SK-N-MC (cell line): ENCODE results near the gene CYFIP1.

ENCODE experiments used
- DNase-seq: peaks from one replicate; pipeline ENCODE4 v3.0.0-alpha.2; 2011; ENCODE audit warnings: low read depth, low spot score
- H3K27ac ChIP-seq: fragments of 200-600 bp; sonication (generic); 2 replicates; pipeline ENCODE4 v1.5.1; 2016; ENCODE audit warnings: mixed run types
- H3K36me3 ChIP-seq: fragments of 200-600 bp; sonication (generic); 2 replicates; pipeline ENCODE4 v1.6.1; 2017; ENCODE audit warnings: antibody characterized with exemption, low read length, mixed read lengths; ENCODE audit not compliant: insufficient read depth
- H3K4me3 ChIP-seq: fragments of 200-600 bp; sonication (generic); 2 replicates; pipeline ENCODE4 v1.5.1; 2016
- H3K9ac ChIP-seq: fragments of 200-600 bp; sonication (generic); 2 replicates; pipeline ENCODE4 v1.8.0; 2017; ENCODE audit warnings: mixed run types, mixed read lengths; ENCODE audit not compliant: insufficient read length
- H3K9me3 ChIP-seq: fragments of 200-600 bp; sonication (generic); 2 replicates; pipeline ENCODE4 v1.6.1; 2017; ENCODE audit warnings: low read depth, mild to moderate bottlenecking, antibody characterized with exemption, low read length, moderate library complexity, mixed read lengths
- EZH2 ChIP-seq: fragments of 200-600 bp; sonication (generic); IDR thresholded peaks from one replicate; pipeline ENCODE4 v1.6.1; 2017; ENCODE audit warnings: antibody characterized with exemption
- FOXP2 ChIP-seq: optimal IDR thresholded peaks from 2 replicates; pipeline ENCODE3; 2011; ENCODE audit warnings: mild to moderate bottlenecking, moderate library complexity; ENCODE audit not compliant: insufficient read depth; ENCODE audit errors: extremely low read length, control extremely low read depth
- POLR2AphosphoS5 ChIP-seq: IDR thresholded peaks from 2 replicates; pipeline ENCODE4 v1.6.1; 2012; ENCODE audit warnings: mild to moderate bottlenecking, low read depth, low read length, borderline replicate concordance

Gene CYFIP1

DNA sequence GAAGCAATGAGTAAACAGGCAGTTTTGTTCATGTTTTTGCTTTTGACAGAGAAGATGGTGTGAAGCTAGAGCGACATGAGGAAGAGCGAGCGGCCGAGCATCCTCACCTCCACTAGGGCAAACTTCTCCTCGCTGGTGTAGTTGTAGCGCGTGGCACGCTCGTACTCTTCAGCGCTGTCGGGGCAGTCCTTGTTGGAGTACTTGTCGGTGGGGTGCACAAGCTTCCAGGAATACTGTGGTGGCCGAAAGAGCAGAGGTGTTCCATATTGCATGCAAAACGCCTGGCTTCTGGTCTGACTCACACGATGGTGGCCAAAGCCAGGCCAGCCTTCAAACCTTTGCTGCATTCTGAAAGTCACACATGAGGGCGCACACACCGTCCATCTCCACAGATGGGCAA is 54.3 kb downstream of the CYFIP1 start:
- no peak overlapping the region for H3K27ac ChIP-seq
- H3K36me3 ChIP-seq, result no peaks in the 10 kb centered on the region; the same call in 1 of the 2 replicates
- H3K9ac ChIP-seq, result no peak overlapping the region
- no peak overlapping the region for H3K4me3 ChIP-seq
- no peaks in the 10 kb centered on the region for H3K9me3 ChIP-seq
- TF ChIP-seq FOXP2 (no peak), POLR2AphosphoS5 (no peak), EZH2 (no peak)
- no peak for DNase-seq

DNA sequence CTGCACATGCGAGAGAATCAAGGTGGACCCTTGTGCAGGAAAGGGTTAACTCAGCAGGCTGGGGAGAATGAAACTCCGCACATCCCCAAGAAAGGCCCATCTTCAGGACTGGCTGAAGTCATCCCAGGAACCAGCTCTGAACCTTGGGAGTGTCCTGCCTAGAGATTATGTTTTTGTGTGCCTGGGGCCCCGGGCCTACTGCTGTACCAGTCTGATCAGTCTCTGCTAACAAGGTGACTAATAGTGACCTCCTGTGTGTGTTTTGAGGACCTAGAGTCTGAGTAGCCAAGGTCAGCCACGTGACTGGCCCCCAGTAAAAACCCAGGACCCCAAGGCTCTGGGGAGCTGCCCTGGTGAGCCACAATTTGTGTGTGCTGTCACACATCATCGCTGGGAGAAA is 58.2 kb downstream of the CYFIP1 start:
- no peak overlapping the region for H3K27ac ChIP-seq
- TF ChIP-seq FOXP2 (no peak), EZH2 (no peak), POLR2AphosphoS5 (no peak)

DNA sequence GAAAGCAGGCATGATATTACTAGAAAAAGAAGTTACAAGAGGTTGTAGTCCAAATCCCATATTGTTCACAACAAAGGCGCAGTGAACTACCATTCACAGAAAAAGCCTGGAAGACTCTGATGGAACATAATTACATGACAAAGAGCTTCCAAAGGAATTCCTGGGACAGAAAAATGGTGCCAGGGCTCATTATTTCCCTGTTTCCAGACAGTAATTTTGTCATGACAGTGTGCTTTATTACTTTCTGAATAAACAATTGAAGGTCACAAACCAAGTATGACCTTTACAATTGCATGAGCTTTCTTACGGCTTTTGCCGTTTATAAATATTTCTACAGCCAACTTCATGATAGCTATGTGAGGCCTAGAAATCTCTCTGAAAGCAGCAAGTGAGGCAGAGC is 61.0 kb downstream of the CYFIP1 start:
- TF ChIP-seq POLR2AphosphoS5 (no peak), EZH2 (no peak), FOXP2 (no peak)
- no peak for DNase-seq
- H3K4me3 ChIP-seq, result no peak overlapping the region
- H3K9me3 ChIP-seq, result no peaks in the 10 kb centered on the region
- H3K27ac ChIP-seq, result no peak overlapping the region
- no peak overlapping the region for H3K9ac ChIP-seq
- peaks cover 4% of the 10 kb centered on the region; the same call in 1 of the 2 replicates for H3K36me3 ChIP-seq

More for the DNA sequence above, 58.2 kb downstream of the CYFIP1 start:
- no peaks in the 10 kb centered on the region; the same call in 1 of the 2 replicates for H3K36me3 ChIP-seq
- H3K9me3 ChIP-seq, result no peaks in the 10 kb centered on the region
- no peak for DNase-seq
- no peak overlapping the region for H3K4me3 ChIP-seq
- H3K9ac ChIP-seq, result no peak overlapping the region

DNA sequence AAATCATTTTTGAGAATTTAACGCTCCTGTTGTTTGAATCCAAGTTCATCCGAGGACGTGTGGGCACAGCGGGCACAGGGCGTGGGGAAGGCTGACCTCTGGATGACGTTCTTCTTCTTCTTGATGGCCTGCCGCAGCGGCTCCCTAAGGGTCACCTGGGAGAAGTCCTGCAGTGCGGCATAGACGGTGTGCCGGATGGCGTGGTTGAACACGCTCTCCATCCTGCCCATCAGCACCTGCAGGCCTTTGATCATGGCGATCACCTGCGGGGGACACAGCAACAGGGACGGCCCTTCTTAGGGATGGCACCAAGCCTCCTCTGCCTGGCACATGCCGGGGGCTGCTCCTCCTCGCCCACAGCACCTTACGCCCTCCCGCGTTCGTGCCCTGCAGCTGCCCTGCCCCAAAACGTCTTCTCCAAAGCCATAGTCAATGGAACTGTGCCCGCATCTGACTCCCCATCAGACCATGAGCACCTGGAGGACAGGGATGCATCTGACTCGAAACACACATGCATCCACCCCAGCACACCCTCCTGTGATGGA is 61.5 kb downstream of the CYFIP1 start:
- Histone ChIP-seq H3K27ac (no peak overlapping the region), H3K36me3 (peaks cover 4% of the 10 kb centered on the region; the same call in 1 of the 2 replicates), H3K9me3 (no peaks in the 10 kb centered on the region), H3K4me3 (no peak overlapping the region), H3K9ac (no peak overlapping the region)
- no peak for DNase-seq
- TF ChIP-seq POLR2AphosphoS5 (no peak), EZH2 (no peak), FOXP2 (no peak)

DNA sequence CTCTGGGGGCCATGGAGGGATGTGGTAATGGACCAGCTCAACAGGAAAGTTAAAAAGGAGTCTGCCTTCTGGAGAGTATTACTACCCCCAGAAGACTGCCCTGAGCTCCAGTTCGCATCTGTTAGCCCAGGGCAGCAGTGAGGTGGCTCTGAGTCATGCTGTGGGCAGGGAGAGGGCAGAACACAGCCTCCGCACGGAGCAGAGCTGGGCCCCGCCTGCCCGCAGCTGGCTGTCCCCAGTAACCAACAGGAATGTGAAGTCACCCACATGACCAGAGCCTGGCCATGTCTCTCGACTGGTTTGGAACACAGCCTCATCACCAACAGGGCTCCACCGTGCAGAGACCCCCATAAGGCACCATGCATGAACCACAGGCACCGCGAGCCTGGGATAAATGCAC is 62.1 kb downstream of the CYFIP1 start:
- Histone ChIP-seq H3K9ac (no peak overlapping the region), H3K36me3 (peaks cover 4% of the 10 kb centered on the region; the same call in 1 of the 2 replicates), H3K4me3 (no peak overlapping the region), H3K27ac (no peak overlapping the region), H3K9me3 (no peaks in the 10 kb centered on the region)
- TF ChIP-seq FOXP2 (no peak), EZH2 (no peak), POLR2AphosphoS5 (no peak)
- DNase-seq, result no peak

DNA sequence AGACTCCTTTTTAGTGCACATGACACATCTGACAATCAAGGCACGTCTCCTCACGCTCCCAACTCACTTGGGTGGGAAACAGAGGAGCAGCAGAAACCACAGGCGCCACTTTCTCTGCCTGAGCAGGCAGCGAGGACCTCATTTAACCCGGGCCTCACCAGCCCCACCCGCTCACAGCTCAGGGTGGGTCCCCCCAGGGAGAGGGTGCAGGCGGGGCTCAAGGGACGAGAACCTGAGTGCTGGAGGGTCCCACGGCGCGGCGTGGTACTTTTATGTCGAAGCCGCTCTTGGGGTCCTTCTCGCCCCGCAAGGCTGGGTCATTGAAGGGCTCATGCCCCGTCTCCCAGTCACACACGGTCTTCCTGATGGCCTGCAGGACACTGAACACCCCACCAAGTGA is 62.6 kb downstream of the CYFIP1 start:
- H3K9ac ChIP-seq, result no peak overlapping the region
- H3K27ac ChIP-seq, result no peak overlapping the region
- TF ChIP-seq EZH2, result no peak
- TF ChIP-seq FOXP2, result no peak
- no peak for TF ChIP-seq POLR2AphosphoS5
- no peaks in the 10 kb centered on the region for H3K9me3 ChIP-seq
- H3K4me3 ChIP-seq, result no peak overlapping the region
- peaks cover 7% of the 10 kb centered on the region; the same call in 1 of the 2 replicates for H3K36me3 ChIP-seq
- DNase-seq, result no peak

DNA sequence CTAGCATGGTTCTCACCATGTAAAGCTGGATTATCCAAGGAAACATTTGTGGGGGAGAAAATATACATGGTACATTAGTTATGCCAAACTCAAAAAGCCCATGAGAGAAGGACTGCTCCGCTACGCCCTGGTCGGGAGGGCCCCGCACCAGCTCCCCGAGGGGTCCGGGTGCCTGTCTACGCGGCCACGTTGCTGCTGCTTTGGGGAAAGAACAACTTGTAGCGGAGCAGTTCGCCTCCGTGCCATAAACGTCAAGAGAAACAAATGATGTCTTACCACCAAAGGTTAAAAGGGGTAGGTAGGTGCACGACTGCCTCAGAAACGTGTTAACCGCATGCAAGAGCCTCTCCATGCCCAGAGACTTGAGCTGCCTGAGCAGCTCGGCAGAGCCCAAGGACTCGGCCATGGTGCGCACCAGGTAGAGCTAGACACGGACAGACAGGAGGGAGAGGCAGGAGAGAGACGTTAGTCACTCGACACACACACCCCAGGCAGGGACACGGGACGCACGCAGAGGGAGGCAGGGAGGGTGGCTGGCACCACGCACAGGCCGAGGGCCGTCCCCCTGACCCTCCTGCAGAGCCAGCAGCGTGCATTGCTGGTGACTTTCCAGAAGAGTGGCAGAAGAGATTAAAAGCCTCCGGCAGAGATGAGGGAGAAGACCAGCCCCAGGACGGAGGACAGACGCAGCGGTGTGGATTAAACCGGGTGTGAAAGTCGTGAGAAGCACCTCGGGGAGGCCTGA is 63.4 kb downstream of the CYFIP1 start:
- H3K27ac ChIP-seq, result no peak overlapping the region
- no peak for DNase-seq
- no peaks in the 10 kb centered on the region for H3K9me3 ChIP-seq
- H3K4me3 ChIP-seq, result no peak overlapping the region
- H3K36me3 ChIP-seq, result peaks cover 14% of the 10 kb centered on the region; the same call in 1 of the 2 replicates
- no peak overlapping the region for H3K9ac ChIP-seq
- no peak for TF ChIP-seq FOXP2

DNA sequence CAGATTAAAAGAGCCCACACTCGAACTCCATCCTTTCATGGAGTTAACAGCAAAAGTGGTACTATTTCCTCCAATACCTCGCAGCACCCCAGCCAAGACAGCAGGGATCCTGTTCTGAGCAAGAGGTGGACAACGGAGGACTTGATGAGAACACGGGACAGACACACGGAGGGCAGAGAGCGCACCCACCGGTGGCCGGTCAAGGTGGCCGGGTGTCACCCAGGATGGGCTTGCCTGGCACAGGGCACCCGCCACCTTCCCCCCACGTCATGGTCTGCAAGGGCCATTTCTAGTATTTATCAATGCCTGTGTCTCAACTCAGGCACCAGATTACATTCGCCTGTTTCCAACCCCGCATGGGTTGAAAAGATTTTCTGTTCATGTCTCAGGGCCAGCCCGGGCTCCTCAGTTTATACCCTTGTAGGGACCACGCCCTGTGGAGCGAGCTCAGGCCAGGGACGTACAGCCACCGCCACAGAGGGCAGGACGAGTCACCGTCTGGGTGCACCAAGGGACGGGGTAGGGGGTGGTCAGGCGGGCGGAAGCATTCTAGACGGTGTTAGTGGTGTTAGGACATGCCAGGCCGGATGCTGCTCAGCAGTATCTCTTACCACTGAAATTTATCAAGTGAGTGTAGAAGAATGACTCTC is 64.2 kb downstream of the CYFIP1 start:
- no peak overlapping the region for H3K4me3 ChIP-seq
- H3K9me3 ChIP-seq, result no peaks in the 10 kb centered on the region
- DNase-seq, result no peak
- H3K9ac ChIP-seq, result no peak overlapping the region
- TF ChIP-seq FOXP2 (no peak), EZH2 (no peak), POLR2AphosphoS5 (no peak)
- H3K36me3 ChIP-seq, result peaks cover 21% of the 10 kb centered on the region; the same call in 1 of the 2 replicates
- H3K27ac ChIP-seq, result no peak overlapping the region
